Neural progenitor cell (in vitro differentiated cells): ENCODE measurements around the gene DMAC2L. TPM values are rescaled to one million over a fixed set of nuclear protein-coding genes. Genes with fewer than 3 reads are reported as not detected.

Experiments
- DNase-seq: peaks from one replicate; pipeline ENCODE4 v3.0.0-alpha.2; 2016; ENCODE audit warnings: low spot score
- H2AFZ ChIP-seq: fragments of 200-600 bp; sonication (generic); replicated peaks from 2 replicates; pipeline ENCODE4 v1.6.1; 2016; ENCODE audit warnings: antibody characterized with exemption
- H3F3A ChIP-seq: fragments of 200-600 bp; sonication (generic); 2 replicates; pipeline ENCODE4 v1.6.1; 2016; ENCODE audit warnings: antibody characterized with exemption, low read depth
- H3K27ac ChIP-seq: fragments of 200-600 bp; sonication (generic); 2 replicates; pipeline ENCODE4 v1.5.1; 2016; ENCODE audit warnings: mild to moderate bottlenecking
- H3K27me3 ChIP-seq: fragments of 200-600 bp; sonication (generic); 2 replicates; pipeline ENCODE4 v1.6.1; 2016; ENCODE audit warnings: mild to moderate bottlenecking, moderate library complexity
- H3K36me3 ChIP-seq: fragments of 200-600 bp; sonication (generic); 2 replicates; pipeline ENCODE4 v1.5.1; 2016
- H3K4me1 ChIP-seq: fragments of 200-600 bp; sonication (generic); 2 replicates; pipeline ENCODE4 v1.6.1; 2016; ENCODE audit warnings: mixed run types
- H3K4me2 ChIP-seq: fragments of 200-600 bp; sonication (generic); 2 replicates; pipeline ENCODE4 v1.6.1; 2016
- H3K4me3 ChIP-seq: fragments of 200-600 bp; sonication (generic); 2 replicates; pipeline ENCODE4 v1.5.1; 2016
- H3K79me2 ChIP-seq: fragments of 200-600 bp; sonication (generic); 2 replicates; pipeline ENCODE4 v1.6.1; 2016; ENCODE audit warnings: low read depth
- H3K9ac ChIP-seq: fragments of 200-600 bp; sonication (generic); 2 replicates; pipeline ENCODE4 v1.6.1; 2016
- H3K9me3 ChIP-seq: fragments of 200-600 bp; sonication (generic); 2 replicates; pipeline ENCODE4 v1.5.1; 2016; ENCODE audit warnings: low read depth
- H4K20me1 ChIP-seq: fragments of 200-600 bp; sonication (generic); 2 replicates; pipeline ENCODE4 v1.6.1; 2016; ENCODE audit warnings: low read depth
- H3K27ac Mint-ChIP-seq: 3 replicates; pipeline ENCODE4 v1.8.0; 2021; ENCODE audit warnings: mixed read lengths
- H3K27me3 Mint-ChIP-seq: 2 replicates; pipeline ENCODE4 v1.8.0; 2022; ENCODE audit warnings: low read depth, mild to moderate bottlenecking, inconsistent platforms, moderate library complexity, mixed read lengths; ENCODE audit not compliant: insufficient read depth
- H3K36me3 Mint-ChIP-seq: 3 replicates; pipeline ENCODE4 v1.8.0; 2021; ENCODE audit warnings: mixed read lengths
- H3K4me1 Mint-ChIP-seq: 3 replicates; pipeline ENCODE4 v1.8.0; 2021; ENCODE audit warnings: mixed read lengths
- H3K4me3 Mint-ChIP-seq: 3 replicates; pipeline ENCODE4 v1.8.0; 2021; ENCODE audit warnings: mild to moderate bottlenecking, moderate library complexity, mixed read lengths
- H3K9me3 Mint-ChIP-seq: 3 replicates; pipeline ENCODE4 v1.8.0; 2020; ENCODE audit warnings: mixed read lengths
- EZH2 ChIP-seq: fragments of 200-600 bp; sonication (generic); IDR thresholded peaks from 2 replicates; pipeline ENCODE4 v1.6.1; 2017; ENCODE audit warnings: antibody characterized with exemption, mild to moderate bottlenecking, moderate library complexity
- EZH2phosphoT487 ChIP-seq: fragments of 200-600 bp; sonication (generic); IDR thresholded peaks from 2 replicates; pipeline ENCODE4 v1.6.1; 2017; ENCODE audit warnings: antibody characterized with exemption
- total RNA-seq: library from RNA; depleted of rRNA; stranded (reverse); fragments of >200 nt; gene quantifications from 2 replicates; pipeline ENCODE4 v1.2.3, GENCODE V29; 2015; ENCODE audit warnings: low replicate concordance
- TF ChIP-seq, protein P1 (sequence below): fragments of 200-600 bp; sonication (generic); IDR thresholded peaks from 2 replicates; pipeline ENCODE4 v1.5.1; 2017; ENCODE audit warnings: antibody characterized with exemption, mild to moderate bottlenecking

The DMAC2L gene
- total RNA-seq, 1 donor from 2014 or later, result 17.6 TPM

DNA sequence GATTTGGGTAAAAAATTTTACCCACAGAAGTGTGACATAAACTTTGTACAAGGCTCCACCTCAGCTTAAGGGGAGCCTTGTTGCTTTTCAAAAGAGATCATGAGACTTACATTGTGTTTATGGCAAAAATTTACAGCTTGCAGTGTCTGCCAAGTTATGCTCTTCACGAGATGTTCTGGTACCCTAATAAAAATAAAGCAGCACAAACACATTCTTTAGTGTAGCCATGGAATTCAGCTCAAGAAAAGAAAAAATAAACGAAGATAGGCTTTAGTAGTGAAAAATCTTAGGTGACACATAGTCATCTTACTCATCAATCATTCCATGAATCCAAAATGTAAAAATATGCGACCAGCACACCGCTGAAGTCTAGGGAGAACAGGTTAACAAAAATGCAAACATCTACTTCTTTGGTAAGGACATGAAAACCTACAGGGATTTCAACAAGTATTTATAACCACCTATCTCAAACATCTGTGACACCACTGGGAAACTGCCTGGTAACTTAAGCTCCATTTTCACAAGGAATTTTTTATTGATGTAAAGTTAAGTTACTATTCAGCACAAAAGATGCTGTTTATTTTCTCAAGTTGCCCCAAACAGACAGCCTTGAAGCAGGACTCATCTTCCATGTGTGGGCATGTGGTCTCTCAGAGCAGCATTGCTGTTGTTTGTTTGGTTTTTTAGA is 32.9 kb downstream of the DMAC2L start:
- Histone ChIP-seq H3K27ac (no peak overlapping the region), H2AFZ (no peak overlapping the region), H3K4me1 (peaks cover 19% of the 10 kb centered on the region), H3K9me3 (no peaks in the 10 kb centered on the region), H3K4me2 (no peak overlapping the region), H3F3A (no peaks in the 10 kb centered on the region), H4K20me1 (no peaks in the 10 kb centered on the region), H3K4me3 (no peak overlapping the region), H3K36me3 (no peaks in the 10 kb centered on the region), H3K79me2 (no peaks in the 10 kb centered on the region), H3K9ac (no peak overlapping the region), H3K27me3 (no peaks in the 10 kb centered on the region)
- H3K27me3 Mint-ChIP-seq, result no peaks in the 10 kb centered on the region
- no peak overlapping the region for H3K27ac Mint-ChIP-seq
- no peaks in the 10 kb centered on the region for H3K9me3 Mint-ChIP-seq
- H3K36me3 Mint-ChIP-seq, result no peaks in the 10 kb centered on the region
- TF ChIP-seq, protein P1, sequence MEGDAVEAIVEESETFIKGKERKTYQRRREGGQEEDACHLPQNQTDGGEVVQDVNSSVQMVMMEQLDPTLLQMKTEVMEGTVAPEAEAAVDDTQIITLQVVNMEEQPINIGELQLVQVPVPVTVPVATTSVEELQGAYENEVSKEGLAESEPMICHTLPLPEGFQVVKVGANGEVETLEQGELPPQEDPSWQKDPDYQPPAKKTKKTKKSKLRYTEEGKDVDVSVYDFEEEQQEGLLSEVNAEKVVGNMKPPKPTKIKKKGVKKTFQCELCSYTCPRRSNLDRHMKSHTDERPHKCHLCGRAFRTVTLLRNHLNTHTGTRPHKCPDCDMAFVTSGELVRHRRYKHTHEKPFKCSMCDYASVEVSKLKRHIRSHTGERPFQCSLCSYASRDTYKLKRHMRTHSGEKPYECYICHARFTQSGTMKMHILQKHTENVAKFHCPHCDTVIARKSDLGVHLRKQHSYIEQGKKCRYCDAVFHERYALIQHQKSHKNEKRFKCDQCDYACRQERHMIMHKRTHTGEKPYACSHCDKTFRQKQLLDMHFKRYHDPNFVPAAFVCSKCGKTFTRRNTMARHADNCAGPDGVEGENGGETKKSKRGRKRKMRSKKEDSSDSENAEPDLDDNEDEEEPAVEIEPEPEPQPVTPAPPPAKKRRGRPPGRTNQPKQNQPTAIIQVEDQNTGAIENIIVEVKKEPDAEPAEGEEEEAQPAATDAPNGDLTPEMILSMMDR, result no peak
- TF ChIP-seq EZH2, result no peak
- TF ChIP-seq EZH2phosphoT487, result no peak
- no peak for DNase-seq
- H3K4me1 Mint-ChIP-seq, result peaks cover 11% of the 10 kb centered on the region
- no peak overlapping the region for H3K4me3 Mint-ChIP-seq

DNA sequence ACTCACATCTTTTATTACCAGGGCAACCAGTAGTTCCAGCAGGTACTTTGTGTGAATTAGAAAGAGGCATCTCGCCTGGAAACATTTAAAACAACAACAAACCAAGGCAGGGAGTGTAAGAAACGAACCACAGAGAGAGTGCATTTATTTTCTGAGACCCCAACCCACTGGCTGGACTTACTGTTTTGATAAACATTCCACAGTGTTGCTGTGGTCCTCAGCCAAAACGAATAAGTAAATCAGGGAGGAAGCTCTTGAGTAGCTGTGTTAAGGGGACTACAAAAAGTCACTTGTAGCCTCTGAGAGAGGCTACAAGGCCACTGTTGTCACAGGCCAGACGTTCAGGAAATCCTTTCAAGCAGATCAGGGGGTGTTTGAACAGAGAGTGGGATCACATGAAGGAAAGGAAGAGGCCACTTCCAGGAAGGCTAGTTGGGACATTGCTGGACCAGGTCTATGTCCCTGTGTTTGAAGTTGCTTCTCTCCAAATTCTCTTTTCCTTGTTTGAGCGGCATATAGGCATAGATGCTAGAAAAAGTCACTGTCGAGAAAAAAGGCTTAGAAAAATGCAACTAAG is 33.8 kb downstream of the DMAC2L start:
- H3K4me2 ChIP-seq, result no peak overlapping the region

DNA sequence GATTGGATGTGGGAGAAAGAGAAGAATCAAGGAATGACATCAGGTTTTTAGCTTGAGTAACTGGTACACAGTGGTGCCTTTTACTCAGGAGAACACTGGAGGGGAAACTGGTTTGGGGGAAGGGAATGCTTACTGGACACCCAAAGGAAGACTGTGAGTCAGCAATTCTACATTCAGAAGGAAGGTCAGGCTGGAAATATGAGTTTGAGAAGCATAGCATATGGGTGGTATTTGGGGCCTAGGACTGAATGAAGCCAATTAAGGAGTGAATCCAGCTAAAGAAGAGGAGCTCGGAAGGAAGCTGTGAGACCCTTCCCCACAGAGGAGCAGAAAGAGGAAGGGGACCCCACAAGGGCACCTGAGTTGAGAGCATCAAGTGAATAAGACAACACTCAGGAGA is 35.4 kb downstream of the DMAC2L start:
- no peaks in the 10 kb centered on the region for H3F3A ChIP-seq
- H3K4me1 Mint-ChIP-seq, result peaks cover 16% of the 10 kb centered on the region
- no peaks in the 10 kb centered on the region for H3K79me2 ChIP-seq
- no peaks in the 10 kb centered on the region for H3K36me3 Mint-ChIP-seq
- no peak overlapping the region for H3K4me2 ChIP-seq
- H3K27ac Mint-ChIP-seq, result no peak overlapping the region
- H3K9me3 ChIP-seq, result no peaks in the 10 kb centered on the region
- no peak overlapping the region for H3K4me3 ChIP-seq
- no peak overlapping the region for H3K27ac ChIP-seq
- H3K36me3 ChIP-seq, result no peaks in the 10 kb centered on the region
- H3K9ac ChIP-seq, result no peak overlapping the region
- no peak overlapping the region for H2AFZ ChIP-seq
- H3K9me3 Mint-ChIP-seq, result no peaks in the 10 kb centered on the region
- no peaks in the 10 kb centered on the region for H3K27me3 ChIP-seq
- H3K4me1 ChIP-seq, result peaks cover 14% of the 10 kb centered on the region
- no peaks in the 10 kb centered on the region for H3K27me3 Mint-ChIP-seq
- H4K20me1 ChIP-seq, result no peaks in the 10 kb centered on the region
- H3K4me3 Mint-ChIP-seq, result no peak overlapping the region
- no peak for TF ChIP-seq EZH2phosphoT487
- TF ChIP-seq, protein P1, result no peak
- TF ChIP-seq EZH2, result no peak
- DNase-seq, result no peak

More for the DNA sequence above, 33.8 kb downstream of the DMAC2L start:
- Histone ChIP-seq H3F3A (no peaks in the 10 kb centered on the region), H3K9me3 (no peaks in the 10 kb centered on the region), H3K27me3 (no peaks in the 10 kb centered on the region), H3K36me3 (no peaks in the 10 kb centered on the region), H3K4me1 (peaks cover 19% of the 10 kb centered on the region), H3K27ac (no peak overlapping the region), H4K20me1 (no peaks in the 10 kb centered on the region), H3K4me3 (no peak overlapping the region), H2AFZ (peak overlapping the region; percentile 18), H3K79me2 (no peaks in the 10 kb centered on the region), H3K9ac (no peak overlapping the region)
- DNase-seq, result no peak
- H3K4me1 Mint-ChIP-seq, result peaks cover 12% of the 10 kb centered on the region
- no peak for TF ChIP-seq EZH2phosphoT487
- TF ChIP-seq, protein P1, result no peak
- no peak for TF ChIP-seq EZH2
- H3K27ac Mint-ChIP-seq, result no peak overlapping the region
- no peak overlapping the region for H3K4me3 Mint-ChIP-seq
- H3K36me3 Mint-ChIP-seq, result no peaks in the 10 kb centered on the region
- no peaks in the 10 kb centered on the region for H3K9me3 Mint-ChIP-seq
- no peaks in the 10 kb centered on the region for H3K27me3 Mint-ChIP-seq
